VCaP (cell line): ENCODE measurements around the gene PCDHGC5.

Experiments used
- H3K27ac ChIP-seq: fragments of 450-650 bp; 2 replicates; pipeline ENCODE4 v1.5.1; 2017
- CTCF ChIP-seq: fragments of 450-650 bp; conservative IDR thresholded peaks from 2 replicates; pipeline ENCODE4 v1.5.1; 2017; ENCODE audit warnings: mild to moderate bottlenecking, moderate library complexity

The PCDHGC5 gene

GRCh38 chr5:141527426-141527825 lies 38.5 kb downstream of the PCDHGC5 start:
- H3K27ac ChIP-seq, result no peak overlapping the region
- TF ChIP-seq CTCF, result no peak

GRCh38 chr5:141528291-141528984 lies 39.6 kb downstream of the PCDHGC5 start:
- no peak for TF ChIP-seq CTCF
- no peak overlapping the region for H3K27ac ChIP-seq

GRCh38 chr5:141529002-141529401 lies 40.1 kb downstream of the PCDHGC5 start:
- no peak overlapping the region for H3K27ac ChIP-seq
- no peak for TF ChIP-seq CTCF

- H3K27ac ChIP-seq, result no peak overlapping the region
These were observed 41.0 kb downstream of the PCDHGC5 start for GRCh38 chr5:141529873-141530272.

GRCh38 chr5:141532726-141533125 lies 43.8 kb downstream of the PCDHGC5 start:
- H3K27ac ChIP-seq, result no peak overlapping the region
- no peak for TF ChIP-seq CTCF

More at GRCh38 chr5:141529873-141530272, 41.0 kb downstream of the PCDHGC5 start:
- TF ChIP-seq CTCF, result no peak

GRCh38 chr5:141533897-141534296 lies 45.0 kb downstream of the PCDHGC5 start:
- H3K27ac ChIP-seq, result no peak overlapping the region
- no peak for TF ChIP-seq CTCF

- no peak for TF ChIP-seq CTCF
- no peak overlapping the region for H3K27ac ChIP-seq
These were observed 45.8 kb downstream of the PCDHGC5 start for GRCh38 chr5:141534492-141535213.
